GM19099 (cell line): ENCODE results near the gene DSCAML1.

ENCODE experiments used
- POLR2A ChIP-seq: IDR thresholded peaks from 3 replicates; pipeline ENCODE4 v1.6.1; 2011; ENCODE audit warnings: low read depth; ENCODE audit not compliant: insufficient read length; ENCODE audit errors: extremely low read depth

The DSCAML1 gene

DNA sequence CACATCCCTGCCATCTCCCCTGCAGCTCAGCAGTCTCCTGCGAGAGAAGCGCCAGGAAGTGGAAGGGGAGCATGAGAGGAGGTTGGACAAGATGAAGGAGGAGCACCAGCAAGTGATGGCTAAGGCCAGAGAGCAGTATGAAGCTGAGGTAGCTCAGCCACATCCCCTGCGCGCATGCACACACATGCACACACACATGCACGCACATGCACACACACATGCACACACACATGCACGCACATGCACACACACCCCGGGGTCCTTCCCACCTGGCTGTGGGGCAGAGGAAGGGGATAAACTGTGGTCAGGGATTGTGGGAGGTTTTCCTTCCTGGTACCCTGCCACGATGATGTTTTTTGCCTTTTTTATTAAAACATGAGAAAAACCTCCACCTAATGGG is 404.0 kb downstream of the DSCAML1 start:
- TF ChIP-seq POLR2A = no peak

DNA sequence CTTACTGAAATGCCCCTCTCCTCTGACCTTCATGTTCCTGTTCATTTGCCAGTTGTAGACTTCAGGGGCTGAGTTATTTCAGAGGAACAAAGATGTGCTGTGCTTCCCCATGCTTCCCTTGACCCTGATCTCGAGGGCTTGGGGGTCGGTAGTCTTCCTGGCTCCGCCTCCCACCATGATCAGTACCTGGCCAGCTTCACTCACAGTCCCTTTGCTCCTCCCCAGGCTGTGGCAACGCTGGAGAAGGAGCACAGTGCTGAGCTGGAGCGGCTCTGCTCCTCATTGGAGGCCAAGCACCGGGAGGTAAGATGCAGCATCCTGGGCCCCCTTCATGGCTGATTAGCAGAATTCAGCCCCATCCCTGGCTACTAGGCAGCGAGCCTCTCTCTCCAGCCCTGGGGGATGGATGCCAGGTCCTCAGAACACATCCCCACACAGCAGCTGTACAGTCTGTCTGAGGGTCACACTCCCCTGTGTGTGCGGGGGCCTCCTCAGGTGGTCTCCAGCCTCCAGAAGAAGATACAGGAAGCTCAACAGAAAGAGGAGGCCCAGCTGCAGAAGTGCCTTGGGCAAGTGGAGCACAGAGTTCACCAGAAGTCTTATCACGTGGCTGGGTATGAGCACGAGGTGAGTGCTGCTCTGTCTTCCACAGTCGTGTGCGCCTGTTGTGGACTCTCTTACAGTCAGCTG is 404.9 kb downstream of the DSCAML1 start:
- no peak for TF ChIP-seq POLR2A

DNA sequence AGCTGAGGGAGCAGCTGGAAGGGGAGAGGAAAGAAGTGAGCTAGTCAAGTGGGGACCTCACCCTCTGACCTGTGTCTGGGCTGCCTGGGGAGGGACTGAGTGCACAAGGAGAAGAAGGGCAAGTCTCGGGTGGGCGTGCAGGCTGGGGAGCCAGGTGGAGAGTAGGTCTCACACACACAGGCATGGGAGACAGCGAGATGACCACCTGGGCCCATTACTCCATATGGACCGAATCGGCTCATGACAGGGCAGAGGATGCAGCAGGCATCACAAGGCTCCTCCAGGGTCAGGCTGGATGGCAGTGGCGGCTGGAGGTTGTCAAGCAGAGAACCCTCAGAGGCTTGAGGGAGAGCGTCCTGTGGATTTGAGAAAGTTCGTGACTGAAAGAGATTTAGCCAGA is 405.8 kb downstream of the DSCAML1 start:
- TF ChIP-seq POLR2A = no peak

DNA sequence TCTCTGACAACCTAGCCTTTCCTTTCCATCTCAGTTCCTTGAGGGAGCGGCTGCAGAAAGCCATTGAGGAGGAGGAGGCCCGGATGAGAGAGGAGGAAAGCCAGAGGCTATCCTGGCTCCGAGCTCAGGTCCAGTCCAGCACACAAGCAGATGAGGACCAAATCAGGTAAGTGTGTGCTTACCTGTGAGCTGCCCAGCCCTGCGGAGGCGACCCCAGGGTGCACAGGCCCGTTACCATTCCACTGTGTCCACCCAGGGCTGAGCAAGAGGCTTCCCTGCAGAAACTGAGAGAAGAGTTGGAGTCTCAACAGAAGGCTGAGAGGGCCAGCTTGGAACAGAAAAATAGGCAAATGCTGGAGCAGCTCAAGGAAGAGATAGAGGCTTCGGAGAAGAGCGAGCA is 406.3 kb downstream of the DSCAML1 start:
- TF ChIP-seq POLR2A = no peak

DNA sequence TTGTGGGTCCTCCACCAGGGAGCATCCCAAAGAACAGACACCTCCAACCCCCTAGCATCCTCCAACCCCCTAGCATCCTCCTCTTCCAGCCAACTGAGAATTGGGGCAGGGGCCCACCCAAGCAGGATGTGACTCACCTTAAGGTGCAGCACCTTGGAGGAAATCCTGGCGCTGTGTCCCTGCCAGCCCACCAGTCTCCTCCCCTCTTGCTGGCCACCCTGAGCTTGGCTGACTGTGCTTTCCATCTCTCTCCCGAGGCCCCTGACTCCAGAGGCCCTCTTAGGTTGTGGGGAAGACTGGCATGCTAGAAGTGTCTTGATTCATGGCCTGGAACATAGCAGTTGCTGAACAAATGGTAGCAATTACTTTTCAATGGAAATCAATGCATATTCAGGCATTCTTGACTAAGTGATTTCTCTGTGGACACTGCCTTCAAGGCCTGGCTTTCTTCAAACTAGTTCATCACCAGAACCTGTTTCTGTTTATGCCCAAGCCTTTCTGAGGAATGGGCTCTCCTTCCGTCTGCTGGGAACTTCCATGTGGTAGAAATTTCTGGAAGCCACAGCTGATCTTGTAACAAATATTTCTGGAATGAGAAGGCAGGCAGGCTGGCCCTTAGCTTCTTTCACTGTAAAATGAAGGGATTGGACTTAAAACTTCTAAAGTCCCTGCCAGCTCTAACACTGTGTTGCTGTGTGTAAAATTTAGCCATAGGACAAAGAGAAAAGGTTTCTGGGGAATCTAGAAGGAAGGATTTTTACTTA is 408.8 kb downstream of the DSCAML1 start:
- no peak for TF ChIP-seq POLR2A

DNA sequence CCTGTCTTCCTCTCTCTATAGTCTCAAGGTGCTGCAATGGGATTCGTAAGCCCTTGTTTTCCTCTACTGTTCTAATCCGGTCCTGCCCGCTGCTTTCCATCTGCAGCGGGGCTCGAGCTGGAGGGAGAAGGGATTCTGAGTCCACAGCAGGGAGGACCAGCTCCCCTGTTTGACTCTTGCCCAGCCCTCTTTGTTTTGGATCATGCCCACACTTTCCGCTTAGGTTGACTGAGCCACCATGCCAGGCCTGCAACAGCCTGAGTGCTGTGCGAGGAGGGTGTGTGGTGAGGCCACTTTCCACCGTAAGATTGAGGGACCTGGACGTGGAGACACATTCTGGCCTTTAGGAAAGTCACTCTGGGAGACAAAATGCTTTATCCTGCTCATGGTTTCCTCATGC is 411.1 kb downstream of the DSCAML1 start:
- no peak for TF ChIP-seq POLR2A

DNA sequence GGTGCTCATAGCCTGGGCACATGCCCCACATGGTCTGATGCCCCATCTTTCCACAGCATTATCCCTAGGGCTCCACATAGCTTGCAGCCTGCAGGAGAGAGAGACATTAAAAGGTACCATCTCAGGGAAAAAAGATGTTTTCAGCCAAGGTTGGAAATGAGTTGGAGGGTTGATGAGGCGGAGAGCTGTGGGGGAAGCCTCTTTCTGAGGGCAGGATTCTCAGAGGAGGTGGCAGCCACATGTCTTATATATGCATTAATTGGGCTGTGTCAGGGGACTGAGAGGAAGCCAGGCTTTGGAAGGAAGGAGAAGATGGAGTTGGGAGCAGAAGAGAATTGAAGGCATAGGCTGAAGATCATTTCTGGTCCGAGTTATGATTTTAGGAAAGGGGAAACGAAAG is 411.5 kb downstream of the DSCAML1 start:
- no peak for TF ChIP-seq POLR2A

DNA sequence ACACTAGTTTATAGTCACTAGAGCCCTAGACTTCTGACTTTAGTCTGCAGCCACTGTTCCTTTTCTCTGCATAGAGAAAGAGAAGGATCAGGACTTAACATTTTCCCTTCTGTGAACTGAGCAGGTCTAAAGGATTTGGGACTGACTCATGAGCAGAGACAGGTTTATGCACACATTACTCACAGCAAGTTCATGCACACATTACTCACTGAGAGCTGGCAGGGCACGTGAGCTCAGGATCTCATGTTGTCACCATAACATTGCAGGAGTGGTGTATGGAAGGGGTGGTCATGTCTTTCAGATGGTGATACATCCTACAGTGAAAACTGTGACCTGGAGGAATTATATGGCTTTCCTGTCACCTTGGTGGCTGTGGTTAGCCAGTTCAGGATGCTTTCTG is 413.0 kb downstream of the DSCAML1 start:
- TF ChIP-seq POLR2A = no peak

DNA sequence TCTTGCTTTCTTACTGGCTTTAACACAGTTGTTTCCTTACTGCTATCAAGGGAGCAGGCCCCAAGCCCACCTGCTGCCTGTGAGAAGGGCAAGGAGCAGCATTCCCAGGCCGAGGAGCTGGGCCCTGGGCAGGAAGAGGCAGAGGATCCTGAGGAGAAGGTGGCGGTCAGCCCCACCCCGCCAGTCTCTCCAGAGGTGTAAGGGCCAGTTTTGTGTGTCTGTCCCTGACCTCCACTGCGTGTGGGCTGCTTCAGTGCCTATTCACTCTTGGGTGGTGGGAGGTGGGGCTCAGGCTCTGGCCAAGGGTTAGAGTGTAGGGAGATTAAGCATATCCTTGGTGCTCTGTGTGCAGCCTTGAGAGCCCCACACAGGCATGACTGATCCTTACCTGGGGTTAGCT is 414.3 kb downstream of the DSCAML1 start:
- TF ChIP-seq POLR2A = no peak

DNA sequence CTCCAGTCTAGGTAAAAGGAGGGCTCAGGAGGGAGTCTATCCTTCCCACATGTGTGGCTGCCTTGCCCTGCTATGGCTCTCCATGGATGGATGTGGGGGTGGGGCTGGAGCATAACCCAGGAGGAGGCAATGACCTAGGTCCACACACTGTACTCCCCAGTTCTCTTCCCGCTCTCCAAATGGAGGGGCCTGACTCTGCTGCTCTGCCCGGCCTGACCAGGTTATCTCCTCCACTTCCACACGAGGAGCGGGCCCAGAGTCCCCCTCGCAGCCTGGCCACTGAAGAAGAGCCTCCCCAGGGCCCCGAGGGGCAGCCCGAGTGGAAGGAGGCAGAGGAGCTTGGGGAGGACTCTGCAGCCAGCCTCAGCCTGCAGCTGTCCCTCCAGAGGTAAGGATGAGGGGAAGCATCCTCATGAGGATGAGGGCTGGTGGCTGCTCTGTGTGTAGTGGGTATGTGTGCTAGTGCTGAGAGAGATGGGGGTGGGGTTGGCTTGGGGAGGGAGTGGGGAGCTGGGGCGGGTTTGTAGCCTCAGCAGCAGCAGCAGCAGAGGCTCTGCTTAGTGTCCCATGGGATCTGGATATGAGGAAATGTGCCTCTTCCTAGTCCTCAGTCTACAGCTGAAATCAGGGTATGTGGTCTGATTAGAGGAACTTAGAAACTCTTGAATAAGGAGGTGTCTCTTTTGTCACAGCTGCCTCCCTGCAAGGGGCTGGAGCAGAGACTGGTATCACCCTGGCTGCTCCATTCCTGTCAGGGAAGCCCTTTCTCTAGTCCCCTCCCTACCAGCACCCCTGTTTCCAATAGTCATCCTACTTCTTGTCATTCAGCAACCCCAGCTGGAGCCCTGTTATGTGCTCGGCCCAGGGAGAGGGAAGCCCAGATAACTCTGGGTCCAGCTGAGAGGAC is 415.3 kb downstream of the DSCAML1 start:
- no peak for TF ChIP-seq POLR2A

DNA sequence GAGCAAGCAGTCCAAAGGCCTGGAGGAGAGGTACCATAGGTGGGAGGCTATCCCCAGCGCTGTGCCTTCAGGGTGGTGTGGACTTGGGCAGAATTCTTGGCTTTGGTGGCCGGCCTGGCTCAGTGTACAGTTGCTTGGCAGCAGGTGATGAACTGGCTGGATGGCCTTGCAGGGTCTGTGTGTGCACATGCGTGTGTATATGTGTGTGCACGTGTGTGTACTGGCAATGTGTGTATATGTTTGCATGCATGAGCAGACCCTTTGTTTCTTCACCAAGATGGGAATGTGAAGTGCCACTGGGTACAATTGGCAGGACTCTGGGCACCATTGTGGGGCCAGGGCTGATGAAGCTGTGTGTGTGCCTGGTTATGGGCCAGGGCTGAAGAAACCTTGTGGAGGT is 416.3 kb downstream of the DSCAML1 start:
- no peak for TF ChIP-seq POLR2A

DNA sequence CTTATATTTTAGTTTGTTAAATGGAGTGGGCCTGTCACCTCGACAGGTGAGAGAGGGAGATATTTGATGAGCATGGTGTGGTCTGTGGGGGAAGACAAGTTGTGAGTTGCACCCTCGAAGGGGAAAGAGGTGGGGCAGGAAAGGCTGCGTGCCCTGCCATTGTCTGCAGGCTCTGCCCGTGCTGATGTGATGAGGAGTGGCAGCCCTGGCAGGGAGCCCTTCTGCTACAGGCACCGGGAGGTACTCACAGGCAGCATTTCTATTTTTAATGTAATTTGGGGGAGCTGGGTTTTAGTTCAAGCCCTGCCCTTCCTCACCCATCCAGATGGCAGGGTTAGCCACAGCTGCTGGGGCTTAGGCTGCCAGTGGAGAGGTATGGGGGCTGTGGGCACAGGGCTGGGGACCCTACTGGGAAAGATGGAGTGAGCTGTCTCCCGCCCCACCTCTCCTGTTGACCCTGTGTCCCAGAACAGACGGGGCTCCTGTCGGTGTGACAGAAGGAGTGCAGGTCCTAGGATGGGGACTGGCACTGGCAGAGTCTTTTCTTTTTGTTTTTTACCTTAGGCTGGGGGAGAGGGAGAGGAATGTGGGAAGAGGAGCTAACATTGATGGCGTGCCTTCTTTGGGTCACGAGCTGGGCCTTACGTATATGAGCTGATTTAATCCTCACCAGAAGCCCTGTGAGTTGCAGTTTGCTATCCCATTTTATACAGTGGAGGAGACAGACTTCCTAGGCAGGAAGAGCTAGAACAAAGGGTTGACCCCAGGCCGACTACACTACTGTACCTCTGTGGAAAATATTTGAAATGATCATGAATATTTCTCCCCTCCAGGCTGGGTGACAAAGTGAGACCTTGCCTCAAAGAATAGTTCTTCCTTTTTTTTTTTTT is 417.8 kb downstream of the DSCAML1 start:
- no peak for TF ChIP-seq POLR2A
